Stimulated activated naive CD8-positive, alpha-beta T cell treated with anti-CD3 and anti-CD28 coated beads, Interleukin-15, Interleukin-2, amounts not matched to agents 100 U/mL and 50 U/mL, for 24 hours (primary cell): ENCODE measurements around the gene TAC4.

Experiments
- ATAC-seq: fragments of 150-1000 bp; cut with Tn5 transposase; one replicate; pipeline ENCODE4 v1.10.0; 2021
- DNase-seq: peaks from one replicate; pipeline ENCODE4 v3.0.0; 2021

Gene TAC4

GRCh38 chr17:49872754-49873377 is 25.0 kb upstream of the TAC4 start:
- DNase-seq (peak; percentile 12), ATAC-seq (peak; percentile 41)

- ATAC-seq = no peak
- DNase-seq = no peak
These were observed 23.3 kb upstream of the TAC4 start for GRCh38 chr17:49871211-49871610.

GRCh38 chr17:49870298-49870697 is 22.4 kb upstream of the TAC4 start:
- no peak for DNase-seq
- ATAC-seq = no peak

- DNase-seq (no peak), ATAC-seq (no peak)
These were observed 21.1 kb upstream of the TAC4 start for GRCh38 chr17:49869038-49869374.

- DNase-seq (no peak), ATAC-seq (no peak)
These were observed 19.1 kb upstream of the TAC4 start for GRCh38 chr17:49866882-49867413.

- DNase-seq (no peak), ATAC-seq (no peak)
These were observed 18.1 kb upstream of the TAC4 start for GRCh38 chr17:49866019-49866380.

- no peak for ATAC-seq
These were observed 15.0 kb upstream of the TAC4 start for GRCh38 chr17:49862781-49863331.

GRCh38 chr17:49861150-49861884 is 13.4 kb upstream of the TAC4 start:
- DNase-seq (peak; percentile 62), ATAC-seq (peak; percentile 30)

More at GRCh38 chr17:49862781-49863331, 15.0 kb upstream of the TAC4 start:
- no peak for DNase-seq

- no peak for DNase-seq
- ATAC-seq = no peak
These were observed 12.4 kb upstream of the TAC4 start for GRCh38 chr17:49859991-49860953.

GRCh38 chr17:49858796-49859195 is 10.9 kb upstream of the TAC4 start:
- ATAC-seq (no peak), DNase-seq (no peak)

GRCh38 chr17:49854126-49854525 is 6.3 kb upstream of the TAC4 start:
- no peak for ATAC-seq
- DNase-seq = no peak

GRCh38 chr17:49853470-49854015 is 5.7 kb upstream of the TAC4 start:
- ATAC-seq (no peak), DNase-seq (no peak)

- ATAC-seq = peak; percentile 51
- peak; percentile 84 for DNase-seq
These were observed 3.8 kb upstream of the TAC4 start for GRCh38 chr17:49851387-49852291.

GRCh38 chr17:49850772-49851386 is 3.0 kb upstream of the TAC4 start:
- ATAC-seq (no peak), DNase-seq (peak; percentile 26)

GRCh38 chr17:49850218-49850610 is 2.3 kb upstream of the TAC4 start:
- ATAC-seq (no peak), DNase-seq (no peak)

- no peak for DNase-seq
- no peak for ATAC-seq
These were observed 870 bp upstream of the TAC4 start for GRCh38 chr17:49848739-49849138.

- DNase-seq (no peak), ATAC-seq (no peak)
These were observed 744 bp downstream of the TAC4 start for GRCh38 chr17:49846938-49847712.

- no peak for ATAC-seq
- no peak for DNase-seq
These were observed 2.5 kb downstream of the TAC4 start for GRCh38 chr17:49845321-49845720.

GRCh38 chr17:49843774-49844350 is 4.0 kb downstream of the TAC4 start:
- ATAC-seq (no peak), DNase-seq (peak; percentile 50)
